Mucosa of gallbladder (tissue), 1 donor: ENCODE results near the gene TKT. TPM values are rescaled to one million over a fixed set of nuclear protein-coding genes. Genes with fewer than 3 reads are reported as not detected.
"Not testable (repeated sequence)": the region's sequence is repeated elsewhere in the genome, so short reads cannot be mapped to it uniquely, and the experiment has no call there.

Experiments
- DNase-seq: peaks from one replicate; pipeline ENCODE4 v3.0.0-alpha.2; 2020; ENCODE audit warnings: low spot score
- total RNA-seq: library from RNA; stranded (reverse); gene quantifications from one replicate; pipeline ENCODE4 v1.2.1, GENCODE V29; 2021
- donor health status: DM: no; HTN: no; CAD: no.

The TKT gene, protein sequence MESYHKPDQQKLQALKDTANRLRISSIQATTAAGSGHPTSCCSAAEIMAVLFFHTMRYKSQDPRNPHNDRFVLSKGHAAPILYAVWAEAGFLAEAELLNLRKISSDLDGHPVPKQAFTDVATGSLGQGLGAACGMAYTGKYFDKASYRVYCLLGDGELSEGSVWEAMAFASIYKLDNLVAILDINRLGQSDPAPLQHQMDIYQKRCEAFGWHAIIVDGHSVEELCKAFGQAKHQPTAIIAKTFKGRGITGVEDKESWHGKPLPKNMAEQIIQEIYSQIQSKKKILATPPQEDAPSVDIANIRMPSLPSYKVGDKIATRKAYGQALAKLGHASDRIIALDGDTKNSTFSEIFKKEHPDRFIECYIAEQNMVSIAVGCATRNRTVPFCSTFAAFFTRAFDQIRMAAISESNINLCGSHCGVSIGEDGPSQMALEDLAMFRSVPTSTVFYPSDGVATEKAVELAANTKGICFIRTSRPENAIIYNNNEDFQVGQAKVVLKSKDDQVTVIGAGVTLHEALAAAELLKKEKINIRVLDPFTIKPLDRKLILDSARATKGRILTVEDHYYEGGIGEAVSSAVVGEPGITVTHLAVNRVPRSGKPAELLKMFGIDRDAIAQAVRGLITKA
- total RNA-seq: 396 TPM

DNA sequence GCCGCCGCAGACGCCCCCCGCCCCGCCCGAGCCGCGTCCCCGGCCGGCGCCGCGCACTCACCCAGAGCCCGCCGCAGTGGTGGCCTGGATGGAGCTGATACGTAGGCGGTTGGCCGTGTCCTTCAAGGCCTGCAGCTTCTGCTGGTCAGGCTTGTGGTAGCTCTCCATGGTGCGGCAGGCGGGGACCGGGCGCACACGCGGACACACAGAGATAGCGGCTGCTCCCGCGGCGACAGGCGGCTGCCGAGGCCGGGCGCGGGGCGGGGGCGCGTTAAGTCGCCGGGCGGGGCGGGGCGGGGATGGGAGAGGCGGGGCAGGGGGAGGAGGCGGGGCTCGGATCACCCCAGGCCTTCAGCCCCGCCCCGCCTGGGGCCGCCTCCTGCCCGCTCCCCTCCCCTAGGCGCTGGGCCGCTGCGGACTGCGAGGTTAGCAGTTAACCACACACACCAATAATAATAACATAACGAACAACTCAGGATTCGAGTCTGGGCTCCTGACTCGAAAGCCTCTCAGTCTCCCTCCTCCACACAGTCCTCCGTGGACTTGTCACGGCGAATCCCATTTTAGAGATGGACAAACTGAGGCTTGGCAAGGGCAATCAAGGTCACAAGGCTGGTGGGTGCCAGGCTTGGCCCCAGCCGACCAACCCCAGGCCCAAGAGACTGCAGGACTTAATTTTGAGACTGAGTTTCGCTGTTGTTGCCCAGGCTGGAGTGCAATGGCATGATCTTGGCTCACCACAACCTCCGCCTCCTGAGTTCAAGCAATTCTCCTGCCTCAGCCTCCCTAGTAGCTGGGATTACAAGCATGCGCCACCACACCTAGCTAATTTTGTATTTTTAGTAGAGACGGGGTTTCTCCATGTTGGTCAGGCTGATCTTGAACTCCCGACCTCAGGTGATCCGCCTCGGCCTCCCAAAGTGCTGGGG, at the start of gene TKT:
Gene TKT (minus strand): TSS at position 248 of the 929 bp plus-strand sequence. CDS start 80 bp downstream, at position 168.
- DNase-seq: peak; percentile 86

DNA sequence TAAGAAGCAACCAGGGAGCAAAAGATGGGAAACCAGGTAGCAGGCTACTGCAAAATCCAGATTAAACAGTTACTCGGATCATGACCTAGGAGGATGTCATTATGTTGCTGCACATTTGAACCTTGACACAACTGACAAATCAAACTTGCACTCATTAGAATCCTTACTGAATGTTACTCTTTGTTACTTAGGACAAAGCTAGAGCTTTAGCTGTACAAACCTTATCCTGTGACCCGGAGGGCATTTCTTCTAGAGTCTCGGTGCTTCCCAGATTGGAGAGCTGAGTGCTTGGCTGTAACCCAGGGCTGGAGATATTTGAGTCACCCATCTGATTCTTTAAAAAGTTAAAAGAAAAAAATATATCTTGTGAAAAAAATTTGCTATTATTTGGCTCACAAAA, 48.1 kb upstream of the TKT start:
- DNase-seq: no peak

DNA sequence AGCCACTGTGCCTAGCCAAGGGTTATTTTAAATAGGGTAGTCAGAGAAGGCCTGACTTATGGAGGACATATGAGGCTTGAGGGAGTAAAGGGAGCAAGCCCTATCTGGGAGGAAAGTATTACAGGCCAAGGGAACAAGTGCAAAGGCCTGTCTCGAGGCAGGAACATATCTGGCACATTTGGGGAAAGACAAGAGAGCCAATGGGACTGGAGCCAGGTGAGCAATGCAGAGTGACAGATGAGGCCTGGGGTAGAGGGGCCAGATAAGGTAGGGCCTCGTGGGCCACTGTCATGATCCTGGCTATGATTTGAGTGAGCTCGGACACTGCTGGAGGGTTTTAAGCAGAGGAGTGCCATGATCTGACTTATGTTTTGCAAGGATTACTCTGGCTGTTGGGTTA, 47.7 kb upstream of the TKT start:
- no peak for DNase-seq

DNA sequence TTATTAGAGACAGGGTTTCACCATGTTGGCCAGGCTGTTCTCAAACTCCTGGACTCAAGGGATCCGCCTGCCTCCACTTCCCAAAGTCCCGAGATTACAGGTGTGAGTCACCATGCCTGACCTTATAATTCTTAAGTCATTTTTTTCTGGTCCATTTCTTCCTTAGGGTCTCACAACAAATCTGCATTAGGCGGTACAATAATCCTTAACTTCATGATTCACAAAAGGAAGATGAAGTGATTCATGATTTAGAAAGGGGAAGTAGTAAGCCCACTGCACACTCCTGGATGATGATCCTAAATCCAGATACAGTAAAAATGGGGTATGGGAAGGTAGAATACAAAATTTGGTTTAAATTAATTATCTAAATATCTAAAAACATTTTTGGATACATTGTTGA, 45.0 kb upstream of the TKT start:
- DNase-seq: no peak

DNA sequence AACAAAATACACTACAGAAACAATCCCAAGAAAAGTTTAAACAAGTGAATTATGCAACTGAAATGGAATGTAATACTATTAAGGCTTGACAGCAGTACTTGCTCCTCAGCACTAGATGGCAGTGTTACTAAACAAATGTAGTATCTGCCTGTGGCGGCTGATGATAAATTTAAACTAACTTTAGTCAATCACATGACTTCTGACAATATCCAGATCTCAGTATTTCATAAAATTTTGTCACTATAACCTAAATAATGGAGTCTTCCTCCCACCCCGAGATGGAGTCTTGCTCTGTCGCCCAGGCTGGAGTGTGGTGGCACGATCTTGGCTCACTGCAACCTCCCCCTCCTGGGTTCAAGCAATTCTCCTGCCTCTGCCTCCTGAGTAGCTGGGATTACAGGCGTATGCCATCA, 43.8 kb upstream of the TKT start:
- DNase-seq: not testable (repeated sequence)

DNA sequence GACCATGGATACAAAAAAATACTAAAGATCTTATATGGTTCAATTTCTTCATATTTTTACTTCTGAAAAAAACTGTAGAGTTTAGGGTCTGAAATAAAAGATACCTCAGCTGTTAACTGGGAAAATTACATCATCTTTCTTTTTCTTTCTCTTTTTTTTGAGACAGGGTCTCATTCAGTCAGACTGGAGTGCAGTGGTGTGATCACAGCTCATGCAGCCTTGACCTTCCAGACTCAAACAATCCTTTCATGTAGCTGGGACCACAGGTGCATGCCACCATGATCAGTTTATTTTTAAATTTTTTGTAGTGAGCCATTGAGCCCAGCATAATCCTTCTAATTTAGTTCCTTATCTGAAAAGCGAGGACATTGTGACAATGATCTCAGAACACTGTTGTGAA, 39.6 kb upstream of the TKT start:
- no peak for DNase-seq

DNA sequence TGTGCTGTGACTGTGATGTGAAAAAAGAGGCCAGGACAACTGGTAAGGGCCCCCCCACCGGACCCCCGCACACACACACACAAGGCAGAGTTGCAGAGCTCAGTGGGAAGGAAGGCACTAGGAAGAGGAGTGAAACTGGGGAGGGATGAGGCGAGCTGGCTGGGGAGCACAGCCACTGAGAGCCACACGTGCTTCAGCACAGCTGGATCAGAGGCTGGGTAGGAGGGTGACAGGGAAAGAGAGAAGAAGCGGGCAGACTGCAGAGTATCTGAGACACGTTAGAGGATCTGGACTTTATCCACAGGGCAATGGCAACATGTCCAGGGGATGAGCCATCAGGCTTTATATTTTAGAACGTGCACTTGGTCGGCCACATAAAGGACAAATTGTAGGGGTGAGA, 38.0 kb upstream of the TKT start:
- DNase-seq: no peak

DNA sequence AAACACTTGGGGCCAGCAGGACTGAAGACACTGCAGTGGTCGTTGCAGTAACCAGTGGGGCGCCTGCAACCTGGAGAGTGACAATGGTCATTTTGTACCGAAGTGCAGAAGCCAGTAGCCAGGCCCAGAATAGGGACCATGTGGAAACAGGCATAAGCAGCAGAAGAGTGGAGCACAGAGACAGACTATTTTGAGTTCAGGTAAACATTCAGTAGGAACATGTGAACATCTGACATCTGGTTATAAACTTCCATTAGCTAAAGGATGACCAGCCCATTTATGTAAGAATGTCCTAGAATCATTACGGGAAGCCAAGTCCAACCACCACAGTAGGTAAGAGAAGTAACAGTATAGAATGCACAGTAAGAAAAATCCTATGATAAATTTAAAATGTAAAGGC, 32.4 kb upstream of the TKT start:
- DNase-seq: no peak

DNA sequence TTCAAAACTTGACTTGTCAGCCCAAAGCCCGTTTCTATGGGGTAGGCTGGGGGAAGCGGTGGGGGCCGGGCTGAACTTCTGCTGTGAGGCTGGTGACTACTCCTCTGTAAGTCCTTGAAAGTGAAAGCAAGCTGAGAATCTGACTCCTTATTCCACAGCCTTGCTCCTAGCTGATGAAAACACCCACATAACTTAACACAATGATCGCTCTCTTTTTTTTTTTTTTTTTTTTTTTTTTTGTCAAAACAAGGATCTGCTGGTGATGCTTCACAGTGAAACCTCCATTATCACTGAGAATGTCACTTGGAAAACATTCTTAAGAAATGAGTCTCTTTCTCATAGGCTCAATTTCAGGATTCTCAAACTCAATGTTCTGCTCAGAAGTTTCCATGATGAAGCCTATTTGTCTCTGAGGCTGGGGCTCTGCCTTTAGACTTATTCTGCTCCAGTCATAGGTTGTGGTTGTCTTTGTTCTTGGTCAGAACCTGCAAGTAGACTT, 31.4 kb upstream of the TKT start:
- DNase-seq: no peak

DNA sequence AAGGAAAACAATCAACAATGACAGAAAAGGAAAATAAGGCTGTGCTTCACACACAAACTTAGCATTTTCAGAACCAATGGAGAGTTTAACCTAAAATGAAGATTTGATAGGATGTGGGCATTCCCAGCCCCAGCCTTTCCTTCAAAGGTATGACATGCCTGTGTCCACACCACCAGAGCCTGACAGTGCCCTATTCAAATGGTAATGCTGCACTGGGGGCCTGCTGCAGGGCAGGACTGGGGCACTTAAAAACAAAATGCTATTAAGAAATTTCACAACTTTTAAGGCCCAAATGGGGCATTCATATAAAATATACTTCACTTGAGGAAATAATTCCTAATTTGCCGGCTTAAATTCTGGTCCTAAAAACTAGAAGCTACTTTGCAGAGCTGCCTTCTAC, 30.9 kb upstream of the TKT start:
- no peak for DNase-seq

DNA sequence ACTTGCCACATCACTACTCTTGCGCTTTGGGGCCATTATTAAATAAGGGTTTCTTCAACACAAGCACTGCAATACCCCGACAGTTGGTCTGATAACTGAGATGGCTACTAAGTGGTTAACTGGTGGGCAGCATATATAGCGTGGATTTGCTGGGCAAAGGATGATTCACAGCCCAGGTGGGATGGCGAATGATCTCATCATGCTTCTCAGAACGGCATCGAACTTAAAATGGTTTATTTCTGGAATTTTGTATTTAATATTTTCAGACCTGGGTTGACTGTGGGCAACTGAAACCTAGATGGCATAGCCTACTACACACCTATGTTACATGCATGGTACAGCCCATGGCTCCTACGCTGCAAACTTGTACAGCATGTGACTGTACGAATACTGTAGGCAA, 26.8 kb upstream of the TKT start:
- no peak for DNase-seq

DNA sequence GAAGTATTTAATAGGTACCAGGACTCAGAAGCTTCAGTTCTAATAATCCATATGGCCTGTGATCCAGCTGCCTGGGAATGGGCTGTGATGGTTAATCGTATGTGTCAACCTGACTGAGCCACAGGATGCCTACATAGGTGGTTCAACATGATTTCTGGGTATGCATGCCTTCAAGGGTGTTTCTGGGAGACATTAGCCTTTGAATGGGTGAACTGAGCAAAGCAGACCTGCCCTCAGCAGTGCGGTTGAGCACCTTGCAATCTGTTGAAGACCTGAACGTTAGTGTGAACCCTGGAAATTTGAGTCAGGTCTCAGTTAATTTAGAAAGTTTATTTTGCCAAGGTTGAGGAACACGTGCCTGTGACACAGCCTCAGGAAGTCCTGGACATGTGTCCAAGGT, 22.8 kb upstream of the TKT start:
- DNase-seq: no peak

DNA sequence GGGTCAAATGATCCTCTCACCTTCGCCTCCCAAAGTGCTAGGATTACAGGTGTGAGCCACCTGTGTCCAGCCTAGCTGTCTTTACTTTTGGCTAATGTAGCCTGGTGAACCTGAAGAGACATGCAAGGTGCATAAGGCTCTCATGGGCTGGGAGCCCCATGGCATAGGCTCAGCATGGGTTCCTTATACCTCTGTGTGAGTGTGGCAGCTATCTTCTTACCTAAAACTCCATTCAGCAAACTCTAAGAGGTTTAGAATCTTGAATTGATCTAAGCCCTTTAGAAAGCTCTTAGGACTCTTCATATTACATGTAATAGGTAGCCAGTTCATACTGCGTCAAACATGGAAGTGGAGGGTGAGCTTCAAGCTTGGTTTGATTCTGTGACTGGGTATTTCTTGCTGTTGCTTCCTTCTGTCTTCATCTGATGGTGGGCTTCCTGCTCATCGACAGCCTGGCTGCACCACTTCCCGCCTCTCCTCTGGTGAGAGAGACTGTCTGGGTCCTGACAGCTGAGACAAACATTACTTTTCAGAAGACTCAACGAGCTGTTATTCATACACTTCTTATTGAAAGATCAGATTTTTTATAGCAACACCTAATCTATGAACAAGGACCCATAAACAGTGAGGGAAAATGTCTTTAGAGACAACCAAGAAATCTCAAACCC, 19.2 kb upstream of the TKT start:
- DNase-seq: no peak

DNA sequence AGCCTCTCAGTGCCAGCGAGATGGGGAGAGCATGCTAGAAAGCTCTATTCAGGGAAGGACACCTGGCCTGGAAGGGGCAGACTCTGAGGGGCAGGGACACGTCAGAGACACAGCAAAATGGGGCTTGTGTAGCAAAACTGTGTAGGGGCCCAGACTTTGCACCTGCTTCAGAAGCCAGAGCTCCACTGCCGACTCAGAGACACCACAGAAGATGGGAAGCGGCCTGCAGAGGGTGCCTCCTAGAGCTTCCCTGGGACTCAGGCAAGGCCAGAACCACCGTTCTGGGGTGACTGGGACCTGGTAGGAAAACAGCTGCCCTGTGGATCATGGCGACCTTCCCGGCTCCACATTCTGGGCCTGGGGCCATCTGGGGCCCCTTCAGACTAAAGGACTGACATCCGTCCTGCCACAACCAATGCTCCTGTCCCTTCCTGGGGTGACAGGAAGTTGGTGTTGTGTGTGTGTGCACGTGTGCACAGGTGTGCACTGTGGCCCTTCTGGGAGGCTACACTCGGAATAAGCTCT, 17.4 kb upstream of the TKT start:
- no peak for DNase-seq

DNA sequence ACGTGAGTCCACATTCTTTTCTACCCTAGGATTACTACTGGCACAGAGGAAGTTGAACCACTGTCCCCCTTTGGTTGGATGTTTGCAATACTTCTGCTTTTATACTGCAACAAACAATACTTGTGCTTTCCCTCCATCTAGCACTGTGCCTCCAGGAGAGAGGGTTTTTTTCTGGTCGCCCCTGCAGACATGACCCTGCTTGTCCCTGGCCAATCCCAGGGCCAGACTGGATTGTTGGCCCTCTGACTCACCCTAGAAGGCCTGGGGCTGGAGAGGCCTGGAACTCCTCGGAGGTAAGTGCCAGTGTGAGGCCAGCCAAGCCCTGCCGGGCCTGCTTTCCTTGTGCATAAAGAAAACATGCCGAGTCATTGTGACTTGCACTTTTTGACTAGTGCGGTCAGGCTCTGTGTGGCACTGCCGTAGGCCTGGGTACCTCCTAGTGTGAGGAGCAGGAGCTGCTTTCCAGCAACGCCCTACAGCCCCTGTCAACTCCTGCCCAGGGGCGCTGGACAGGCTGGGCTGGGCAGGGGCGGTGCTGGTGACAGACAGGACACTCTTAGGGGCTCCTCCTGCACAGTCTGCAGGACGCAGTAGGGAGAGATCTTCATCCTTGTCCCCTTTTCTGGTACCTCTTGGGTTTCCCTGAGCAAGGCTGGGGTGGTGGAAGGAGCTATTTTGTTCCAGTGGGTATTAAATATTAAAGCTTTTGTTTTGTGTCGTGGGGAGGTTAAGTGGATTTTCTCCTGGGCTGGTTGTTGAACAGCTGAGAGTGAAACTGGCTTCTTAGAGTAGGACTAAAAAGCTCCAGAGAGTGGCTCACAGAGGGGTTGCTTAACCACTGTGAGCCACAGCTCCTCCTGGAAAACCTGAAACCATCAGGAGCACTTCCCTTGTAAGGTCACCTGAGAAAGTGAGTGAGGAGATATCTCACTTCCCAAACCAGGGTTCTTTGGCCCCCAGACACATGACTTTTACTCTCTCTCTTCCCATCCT, 14.4 kb upstream of the TKT start:
- DNase-seq: peak; percentile 93

DNA sequence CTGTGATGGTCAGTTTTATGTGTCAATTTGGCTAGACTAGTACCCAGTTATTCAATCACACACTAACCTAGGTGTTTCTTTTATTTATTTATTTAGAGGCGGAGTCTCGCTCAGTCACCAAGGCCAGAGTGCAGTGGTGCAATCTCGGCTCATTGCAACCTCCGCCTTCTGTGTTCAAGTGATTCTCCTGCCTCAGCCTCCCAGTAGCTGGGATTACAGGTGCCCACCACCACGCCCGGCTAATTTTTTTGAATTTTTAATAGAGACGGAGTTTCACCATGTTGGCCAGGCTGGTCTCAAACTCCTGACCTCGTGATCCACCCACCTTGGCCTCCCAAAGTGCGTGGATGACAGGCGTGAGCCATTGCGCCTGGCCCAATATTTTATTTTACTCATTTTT, 13.4 kb upstream of the TKT start:
- not testable (repeated sequence) for DNase-seq

DNA sequence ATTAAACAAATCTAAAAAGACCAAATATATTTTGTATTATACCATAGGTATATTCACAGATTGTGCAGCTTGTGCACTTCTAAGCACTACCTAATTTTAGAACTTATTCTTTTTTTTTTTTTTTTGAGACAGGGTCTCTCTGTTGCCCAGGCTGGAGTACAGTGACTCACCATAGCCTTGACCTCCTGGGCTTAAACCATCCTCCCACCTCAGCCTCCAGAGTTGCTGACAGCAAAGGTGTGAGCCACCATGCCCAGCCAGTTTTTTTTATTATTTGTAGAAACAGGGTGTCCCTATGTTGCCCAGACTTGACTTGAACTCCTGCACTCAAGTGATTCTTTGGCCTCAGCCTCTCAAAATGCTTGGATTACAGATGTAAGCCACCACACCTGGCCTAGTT, 11.9 kb upstream of the TKT start:
- no peak for DNase-seq

DNA sequence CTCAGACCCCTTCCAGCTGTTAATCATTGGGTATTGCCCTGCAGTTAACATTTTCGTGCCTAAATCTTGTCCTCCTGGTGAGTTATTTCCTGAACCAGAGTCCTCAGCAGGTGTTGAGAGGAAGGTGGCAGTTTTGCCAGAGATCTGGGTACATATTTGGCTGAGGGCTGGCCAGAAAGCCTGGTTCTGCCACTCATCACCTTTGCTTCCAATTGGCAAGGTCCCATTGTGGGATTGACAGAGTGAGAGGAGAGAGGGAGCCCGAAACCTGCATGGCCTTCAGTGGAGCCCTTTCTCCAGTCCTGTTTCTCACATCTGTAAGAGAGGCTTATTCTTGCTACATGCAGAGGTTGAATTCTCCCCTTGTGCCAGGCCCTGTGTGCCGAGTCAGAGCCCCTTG, 8.9 kb upstream of the TKT start:
- no peak for DNase-seq

DNA sequence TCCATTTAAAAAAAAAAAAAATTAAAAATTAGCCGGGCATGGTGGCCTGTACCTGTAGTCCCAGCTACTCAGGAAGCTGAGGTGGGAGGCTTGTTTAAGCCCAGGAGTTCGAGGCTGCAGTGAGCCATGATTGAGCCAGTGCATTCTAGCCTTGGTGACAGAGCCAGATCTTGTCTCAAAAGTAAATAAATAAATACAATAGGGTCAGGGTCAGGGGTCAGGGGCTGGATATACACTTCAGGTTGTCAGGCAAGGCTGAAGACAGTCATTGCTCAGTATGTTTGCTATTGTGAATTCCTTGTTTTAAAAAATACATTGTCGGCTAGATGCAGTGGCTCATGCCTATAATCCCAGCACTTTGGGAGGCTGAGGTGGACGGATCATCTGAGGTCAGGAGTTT, 8.1 kb upstream of the TKT start:
- DNase-seq: no peak

DNA sequence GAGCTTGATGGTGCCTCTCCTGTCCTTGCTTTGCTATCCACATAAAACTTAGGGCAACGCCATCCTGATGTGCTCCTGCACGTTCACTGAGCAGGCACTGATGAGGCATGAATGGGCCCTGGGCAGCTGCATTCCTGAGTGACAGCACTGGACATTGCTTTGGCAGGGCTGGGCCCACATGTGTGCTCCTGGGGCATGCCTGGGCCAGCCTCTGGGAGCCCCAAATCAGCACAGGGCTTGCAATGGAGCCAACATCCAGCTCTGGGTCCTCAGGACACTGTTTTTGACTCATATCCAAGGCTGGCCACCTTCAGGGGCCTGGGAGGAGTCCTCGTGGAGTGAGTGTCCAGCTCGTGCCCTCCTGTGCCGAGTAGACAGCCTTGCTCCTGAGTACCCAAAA, 5.9 kb upstream of the TKT start:
- no peak for DNase-seq
